Prostate gland (tissue), 2 donors: Measurements from ENCODE around the gene PKP4. TPM values are rescaled to one million over a fixed set of nuclear protein-coding genes. Genes with fewer than 3 reads are reported as not detected.

Experiments used
- DNase-seq: peaks from one replicate; pipeline ENCODE4 v3.0.0-alpha.2; 2019; ENCODE audit warnings: low spot score
- H3K27ac ChIP-seq, 2 donors: fragments of 200-600 bp; sonication (generic); 2 replicates each; pipeline ENCODE4 v1.5.1; 2017 to 2019
- H3K27me3 ChIP-seq: fragments of 200-600 bp; sonication (generic); replicated peaks from 2 replicates; pipeline ENCODE4 v1.5.1; 2019; ENCODE audit not compliant: insufficient read depth
- H3K36me3 ChIP-seq, 2 donors: fragments of 200-600 bp; sonication (generic); 1 replicate in 1 of 2; 2 replicates in 1 of 2; pipeline versions ENCODE4 v1.5.1 to v1.8.1; 2017 to 2019
- H3K4me1 ChIP-seq: fragments of 200-600 bp; sonication (generic); replicated peaks from 2 replicates; pipeline ENCODE4 v1.5.1; 2019
- H3K4me3 ChIP-seq, 2 donors: fragments of 200-600 bp; sonication (generic); 2 replicates each; pipeline ENCODE4 v1.5.1; 2017 to 2019
- H3K9me3 ChIP-seq: fragments of 200-600 bp; sonication (generic); 2 replicates; pipeline ENCODE4 v1.5.1; 2017
- CTCF ChIP-seq, 4 experiments: fragments of 200-600 bp in 2 of 4; fragments of 450-650 bp in 2 of 4; sonication (generic) in 2 of 4; IDR thresholded peaks; 1 replicate in 3 of 4; 2 replicates in 1 of 4; pipeline ENCODE4 v1.5.1; 2016 to 2019; ENCODE audit warnings: antibody characterized with exemption in 4 of 4, mild to moderate bottlenecking in 2 of 4, moderate library complexity in 2 of 4
- POLR2A ChIP-seq: fragments of 450-650 bp; IDR thresholded peaks from one replicate; pipeline ENCODE4 v1.6.1; 2016; ENCODE audit warnings: antibody characterized with exemption, mild to moderate bottlenecking
- POLR2AphosphoS5 ChIP-seq: sonication (generic); formaldehyde crosslinking; IDR thresholded peaks from one replicate; pipeline ENCODE4 v1.6.1; 2017; ENCODE audit warnings: antibody characterized with exemption
- WGBS: methylation state at CpG from one replicate; pipeline ENCODE4 v1.1.5; 2018; 5-methylcytosine and 5-hydroxymethylcytosine counted together
- intact Hi-C: fragments of 100-400 bp; cut with DNase I; formaldehyde crosslinking; loops from one replicate; pipeline ENCODE4 v1.14.2; 2022
- total RNA-seq, 2 donors: library from RNA; depleted of rRNA; stranded (reverse); fragments of >200 nt; gene quantifications; one replicate each; pipeline ENCODE4 v1.1.0, GENCODE V29; 2016

PKP4 gene
- total RNA-seq, 2 donors from 2014 or later, result 49.0 to 57.9 TPM

DNA sequence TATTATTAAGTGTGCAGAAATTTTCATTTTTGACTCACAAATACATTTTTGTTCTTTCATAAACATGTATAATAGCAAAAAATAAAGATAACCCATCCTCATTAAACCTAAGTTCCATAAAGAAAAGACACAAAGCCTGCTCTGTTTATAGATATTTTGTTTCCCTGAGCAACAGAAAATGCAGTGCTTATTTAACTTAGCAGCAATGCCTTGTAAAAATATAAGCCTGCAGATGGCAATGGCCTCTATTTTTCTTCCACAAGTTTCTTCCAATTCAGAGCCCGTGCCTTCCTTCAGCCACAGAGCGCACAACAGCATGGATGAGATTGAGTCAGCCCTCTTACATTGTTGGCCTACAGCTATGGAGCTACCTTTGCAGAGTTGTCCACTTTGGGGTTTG, 43.6 kb downstream of the PKP4 start:
- H3K36me3 ChIP-seq, result no peaks in the 10 kb centered on the region
- no peaks in the 10 kb centered on the region for H3K9me3 ChIP-seq
- peaks cover 2% of the 10 kb centered on the region for H3K4me1 ChIP-seq
- no peak overlapping the region for H3K4me3 ChIP-seq
- no peaks in the 10 kb centered on the region for H3K27me3 ChIP-seq
- no peak for DNase-seq
- intact Hi-C loops, result no loop called here
- TF ChIP-seq POLR2AphosphoS5, result no peak
- no peak for TF ChIP-seq POLR2A
- TF ChIP-seq CTCF (IDR thresholded peaks at IDR 0.05), result no peak
- H3K27ac ChIP-seq, result no peak overlapping the region
- WGBS, result 57% methylated on average over 2 of the region's 2 CpGs

GRCh38 chr2:158501301-158501700, 44.5 kb downstream of the PKP4 start:
- no peaks in the 10 kb centered on the region for H3K36me3 ChIP-seq
- no peaks in the 10 kb centered on the region for H3K27me3 ChIP-seq
- peaks cover 2% of the 10 kb centered on the region for H3K4me1 ChIP-seq
- intact Hi-C loops, result no loop called here
- H3K27ac ChIP-seq, result no peak overlapping the region
- TF ChIP-seq POLR2A (no peak), POLR2AphosphoS5 (no peak), CTCF (IDR thresholded peaks at IDR 0.05) (no peak)
- H3K9me3 ChIP-seq, result no peaks in the 10 kb centered on the region
- no peak overlapping the region for H3K4me3 ChIP-seq
- DNase-seq, result no peak
- 47% methylated on average over 1 of the region's 1 CpG for WGBS

GRCh38 chr2:158502974-158503373, 46.2 kb downstream of the PKP4 start:
- WGBS, result 48% methylated on average over 2 of the region's 2 CpGs

GRCh38 chr2:158504088-158504487, 47.3 kb downstream of the PKP4 start:
- Histone ChIP-seq H3K36me3 (no peaks in the 10 kb centered on the region), H3K4me1 (no peaks in the 10 kb centered on the region), H3K27me3 (no peaks in the 10 kb centered on the region), H3K9me3 (no peaks in the 10 kb centered on the region), H3K27ac (no peak overlapping the region), H3K4me3 (no peak overlapping the region)
- 78% methylated on average over 3 of the region's 3 CpGs for WGBS
- TF ChIP-seq POLR2AphosphoS5, result no peak
- TF ChIP-seq CTCF (IDR thresholded peaks at IDR 0.05), result no peak
- TF ChIP-seq POLR2A, result no peak
- DNase-seq, result no peak
- intact Hi-C loops, result no loop called here

More at GRCh38 chr2:158502974-158503373, 46.2 kb downstream of the PKP4 start:
- Histone ChIP-seq H3K27ac (no peak overlapping the region), H3K27me3 (no peaks in the 10 kb centered on the region), H3K4me3 (no peak overlapping the region), H3K4me1 (no peaks in the 10 kb centered on the region), H3K9me3 (no peaks in the 10 kb centered on the region), H3K36me3 (no peaks in the 10 kb centered on the region)
- intact Hi-C loops, result no loop called here
- TF ChIP-seq POLR2A, result no peak
- TF ChIP-seq CTCF (IDR thresholded peaks at IDR 0.05), result no peak
- TF ChIP-seq POLR2AphosphoS5, result no peak
- no peak for DNase-seq

- no peak overlapping the region for H3K4me3 ChIP-seq
- no peaks in the 10 kb centered on the region for H3K36me3 ChIP-seq
- WGBS, result 75% methylated on average over 4 of the region's 4 CpGs
- intact Hi-C loops, result no loop called here
- H3K27ac ChIP-seq, result no peak overlapping the region
- no peaks in the 10 kb centered on the region for H3K9me3 ChIP-seq
- no peak for DNase-seq
- H3K4me1 ChIP-seq, result no peaks in the 10 kb centered on the region
- no peak for TF ChIP-seq POLR2AphosphoS5
- TF ChIP-seq POLR2A, result no peak
- TF ChIP-seq CTCF (IDR thresholded peaks at IDR 0.05), result no peak
- no peaks in the 10 kb centered on the region for H3K27me3 ChIP-seq
Observed at GRCh38 chr2:158505448-158505934, 48.7 kb downstream of the PKP4 start.
